ENCODE measurements around the gene POFUT1. TPM values are rescaled to one million over a fixed set of nuclear protein-coding genes. Genes with fewer than 3 reads are reported as not detected.

Gene POFUT1
- total and polyA plus RNA-seq, 9 of the 15 experiments (the other 6 are each of a cell fraction or from before 2014, with no cell fraction given) = 3.5 to 44.7 (median 23.5) TPM

DNA sequence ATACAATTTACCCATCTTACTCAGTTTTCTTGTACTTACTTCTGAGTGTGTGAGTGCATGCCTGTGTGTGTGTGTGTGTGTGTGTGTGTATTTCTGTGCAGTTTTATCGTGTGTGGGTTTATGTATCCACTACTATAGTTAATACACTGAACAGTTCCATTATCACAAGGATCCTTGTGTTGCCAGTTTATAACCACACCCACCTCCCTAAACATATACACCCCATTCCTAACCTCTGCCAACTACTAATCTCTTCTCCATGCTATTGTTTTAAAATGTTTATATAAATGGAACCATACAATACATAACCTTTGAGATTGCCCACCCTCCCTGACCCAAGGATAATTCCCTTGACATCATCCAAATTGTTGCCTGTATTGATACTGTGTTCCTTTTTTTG is 18.7 kb downstream of the POFUT1 start (continued):
- TF ChIP-seq ZNF124 (CRISPR knock-in tag; IDR thresholded peaks at IDR 0.05) = no peak
- no peak for TF ChIP-seq ZNF778 (CRISPR knock-in tag; IDR thresholded peaks at IDR 0.05)
- TF ChIP-seq GTF3C2 (IDR thresholded peaks at IDR 0.05; ENCODE audit: borderline replicate concordance, extremely low read depth, insufficient read length) = no peak
- TF ChIP-seq, protein P1, sequence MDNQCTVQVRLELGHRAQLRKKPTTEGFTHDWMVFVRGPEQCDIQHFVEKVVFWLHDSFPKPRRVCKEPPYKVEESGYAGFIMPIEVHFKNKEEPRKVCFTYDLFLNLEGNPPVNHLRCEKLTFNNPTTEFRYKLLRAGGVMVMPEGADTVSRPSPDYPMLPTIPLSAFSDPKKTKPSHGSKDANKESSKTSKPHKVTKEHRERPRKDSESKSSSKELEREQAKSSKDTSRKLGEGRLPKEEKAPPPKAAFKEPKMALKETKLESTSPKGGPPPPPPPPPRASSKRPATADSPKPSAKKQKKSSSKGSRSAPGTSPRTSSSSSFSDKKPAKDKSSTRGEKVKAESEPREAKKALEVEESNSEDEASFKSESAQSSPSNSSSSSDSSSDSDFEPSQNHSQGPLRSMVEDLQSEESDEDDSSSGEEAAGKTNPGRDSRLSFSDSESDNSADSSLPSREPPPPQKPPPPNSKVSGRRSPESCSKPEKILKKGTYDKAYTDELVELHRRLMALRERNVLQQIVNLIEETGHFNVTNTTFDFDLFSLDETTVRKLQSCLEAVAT (IDR thresholded peaks at IDR 0.05) = no peak
- no peak for TF ChIP-seq ZBTB8A (IDR thresholded peaks at IDR 0.05; ENCODE audit: partially characterized antibody)
- TF ChIP-seq, protein P2, sequence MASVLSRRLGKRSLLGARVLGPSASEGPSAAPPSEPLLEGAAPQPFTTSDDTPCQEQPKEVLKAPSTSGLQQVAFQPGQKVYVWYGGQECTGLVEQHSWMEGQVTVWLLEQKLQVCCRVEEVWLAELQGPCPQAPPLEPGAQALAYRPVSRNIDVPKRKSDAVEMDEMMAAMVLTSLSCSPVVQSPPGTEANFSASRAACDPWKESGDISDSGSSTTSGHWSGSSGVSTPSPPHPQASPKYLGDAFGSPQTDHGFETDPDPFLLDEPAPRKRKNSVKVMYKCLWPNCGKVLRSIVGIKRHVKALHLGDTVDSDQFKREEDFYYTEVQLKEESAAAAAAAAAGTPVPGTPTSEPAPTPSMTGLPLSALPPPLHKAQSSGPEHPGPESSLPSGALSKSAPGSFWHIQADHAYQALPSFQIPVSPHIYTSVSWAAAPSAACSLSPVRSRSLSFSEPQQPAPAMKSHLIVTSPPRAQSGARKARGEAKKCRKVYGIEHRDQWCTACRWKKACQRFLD (CRISPR knock-in tag; IDR thresholded peaks at IDR 0.05) = no peak
- TF ChIP-seq, protein P3, sequence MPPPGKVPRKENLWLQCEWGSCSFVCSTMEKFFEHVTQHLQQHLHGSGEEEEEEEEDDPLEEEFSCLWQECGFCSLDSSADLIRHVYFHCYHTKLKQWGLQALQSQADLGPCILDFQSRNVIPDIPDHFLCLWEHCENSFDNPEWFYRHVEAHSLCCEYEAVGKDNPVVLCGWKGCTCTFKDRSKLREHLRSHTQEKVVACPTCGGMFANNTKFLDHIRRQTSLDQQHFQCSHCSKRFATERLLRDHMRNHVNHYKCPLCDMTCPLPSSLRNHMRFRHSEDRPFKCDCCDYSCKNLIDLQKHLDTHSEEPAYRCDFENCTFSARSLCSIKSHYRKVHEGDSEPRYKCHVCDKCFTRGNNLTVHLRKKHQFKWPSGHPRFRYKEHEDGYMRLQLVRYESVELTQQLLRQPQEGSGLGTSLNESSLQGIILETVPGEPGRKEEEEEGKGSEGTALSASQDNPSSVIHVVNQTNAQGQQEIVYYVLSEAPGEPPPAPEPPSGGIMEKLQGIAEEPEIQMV (tag; conservative IDR thresholded peaks at IDR 0.05; ENCODE audit: low read depth) = no peak
- no peak for TF ChIP-seq KDM2B (CRISPR knock-in tag; IDR thresholded peaks at IDR 0.05)

All from K562 (cell line).